NCI-H187 treated with DMSO at 0.1 percent for 48 hours (cell line): Measurements from ENCODE around the gene KRTAP10-8.
"Not testable (repeated sequence)": the region's sequence is repeated elsewhere in the genome, so short reads cannot be mapped to it uniquely, and the experiment has no call there.

Experiments used
- DNase-seq: peaks from one replicate; lab custom pipeline; 2025; lab: John Stamatoyannopoulos, UW

Gene KRTAP10-8

GRCh38 chr21:44599264-44600029 lies 12.4 kb upstream of the KRTAP10-8 start:
- no peak for DNase-seq

GRCh38 chr21:44600118-44600978 lies 11.5 kb upstream of the KRTAP10-8 start, which contains the start of gene KRTAP10-7:
Gene KRTAP10-7, plus strand, starts transcription at chr21:44600597. Its CDS starts 25 bp downstream, at chr21:44600622.
- not testable (repeated sequence) for DNase-seq

GRCh38 chr21:44601091-44601490 lies 10.8 kb upstream of the KRTAP10-8 start:
- not testable (repeated sequence) for DNase-seq

- DNase-seq = no peak
Observed at GRCh38 chr21:44601596-44602462, 10.1 kb upstream of the KRTAP10-8 start.

GRCh38 chr21:44602463-44602850 lies 9.4 kb upstream of the KRTAP10-8 start:
- no peak for DNase-seq

GRCh38 chr21:44603109-44603875 lies 8.6 kb upstream of the KRTAP10-8 start:
- DNase-seq = no peak

GRCh38 chr21:44603911-44604310 lies 8.0 kb upstream of the KRTAP10-8 start:
- DNase-seq = no peak

GRCh38 chr21:44606495-44606894 lies 5.4 kb upstream of the KRTAP10-8 start:
- DNase-seq = no peak

GRCh38 chr21:44609193-44609592 lies 2.7 kb upstream of the KRTAP10-8 start:
- DNase-seq = no peak

GRCh38 chr21:44610157-44610843 lies 1.6 kb upstream of the KRTAP10-8 start:
- not testable (repeated sequence) for DNase-seq

- no peak for DNase-seq
Observed at GRCh38 chr21:44611551-44611950, 328 bp upstream of the KRTAP10-8 start.

GRCh38 chr21:44612669-44613229 lies 870 bp downstream of the KRTAP10-8 start:
- DNase-seq = no peak

GRCh38 chr21:44613386-44614155 lies 1.7 kb downstream of the KRTAP10-8 start:
- DNase-seq = no peak

GRCh38 chr21:44614161-44614631 lies 2.3 kb downstream of the KRTAP10-8 start:
- DNase-seq = no peak

GRCh38 chr21:44614961-44615391 lies 3.1 kb downstream of the KRTAP10-8 start:
- no peak for DNase-seq

GRCh38 chr21:44615466-44615865 lies 3.6 kb downstream of the KRTAP10-8 start:
- no peak for DNase-seq

GRCh38 chr21:44615911-44616590 lies 4.2 kb downstream of the KRTAP10-8 start:
- no peak for DNase-seq

GRCh38 chr21:44616591-44616926 lies 4.7 kb downstream of the KRTAP10-8 start:
- no peak for DNase-seq

- DNase-seq = no peak
Observed at GRCh38 chr21:44617071-44617501, 5.2 kb downstream of the KRTAP10-8 start.
